Endothelial cell (in vitro differentiated cells): ENCODE data around the gene MRPL38. TPM values are rescaled to one million over a fixed set of nuclear protein-coding genes. Genes with fewer than 3 reads are reported as not detected.
"Not testable (repeated sequence)": the region's sequence is repeated elsewhere in the genome, so short reads cannot be mapped to it uniquely, and the experiment has no call there.

Experiments
- DNase-seq: peaks from one replicate; pipeline ENCODE4 v3.0.0; 2021; ENCODE audit warnings: low spot score
- H3K27ac Mint-ChIP-seq: one replicate; pipeline ENCODE4 v1.8.0; 2021; ENCODE audit warnings: mixed read lengths, inconsistent platforms; ENCODE audit not compliant: unreplicated experiment
- H3K27me3 Mint-ChIP-seq: one replicate; pipeline ENCODE4 v1.8.0; 2021; ENCODE audit warnings: mild to moderate bottlenecking, moderate library complexity, mixed read lengths, inconsistent platforms; ENCODE audit not compliant: unreplicated experiment
- H3K36me3 Mint-ChIP-seq: one replicate; pipeline ENCODE4 v1.8.0; 2021; ENCODE audit warnings: mild to moderate bottlenecking, low read depth, mixed read lengths, inconsistent platforms; ENCODE audit not compliant: unreplicated experiment
- H3K4me1 Mint-ChIP-seq: one replicate; pipeline ENCODE4 v1.8.0; 2021; ENCODE audit warnings: mild to moderate bottlenecking, mixed read lengths, inconsistent platforms; ENCODE audit not compliant: unreplicated experiment
- H3K4me3 Mint-ChIP-seq: one replicate; pipeline ENCODE4 v1.8.0; 2021; ENCODE audit warnings: mild to moderate bottlenecking, mixed read lengths, inconsistent platforms; ENCODE audit not compliant: unreplicated experiment
- H3K9me3 Mint-ChIP-seq: one replicate; pipeline ENCODE4 v1.8.0; 2021; ENCODE audit warnings: mixed read lengths, inconsistent platforms; ENCODE audit not compliant: unreplicated experiment
- total RNA-seq: library from RNA; stranded (reverse); fragmentation: NEBNext Ultra II Directional; extraction: Animal tissue kit (Norgen Biotek cat#: 25700); gene quantifications from one replicate; pipeline ENCODE4 v1.2.1, GENCODE V29; 2021; ENCODE audit not compliant: unreplicated experiment
- TF ChIP-seq, protein P1 (sequence below): fragments of 200-600 bp; sonication (generic); IDR thresholded peaks from one replicate; pipeline ENCODE4 v1.5.0; 2021; ENCODE audit warnings: antibody characterized with exemption; ENCODE audit not compliant: unreplicated experiment

Gene MRPL38
- total RNA-seq, 1 donor from 2014 or later, result 78.2 TPM

DNA sequence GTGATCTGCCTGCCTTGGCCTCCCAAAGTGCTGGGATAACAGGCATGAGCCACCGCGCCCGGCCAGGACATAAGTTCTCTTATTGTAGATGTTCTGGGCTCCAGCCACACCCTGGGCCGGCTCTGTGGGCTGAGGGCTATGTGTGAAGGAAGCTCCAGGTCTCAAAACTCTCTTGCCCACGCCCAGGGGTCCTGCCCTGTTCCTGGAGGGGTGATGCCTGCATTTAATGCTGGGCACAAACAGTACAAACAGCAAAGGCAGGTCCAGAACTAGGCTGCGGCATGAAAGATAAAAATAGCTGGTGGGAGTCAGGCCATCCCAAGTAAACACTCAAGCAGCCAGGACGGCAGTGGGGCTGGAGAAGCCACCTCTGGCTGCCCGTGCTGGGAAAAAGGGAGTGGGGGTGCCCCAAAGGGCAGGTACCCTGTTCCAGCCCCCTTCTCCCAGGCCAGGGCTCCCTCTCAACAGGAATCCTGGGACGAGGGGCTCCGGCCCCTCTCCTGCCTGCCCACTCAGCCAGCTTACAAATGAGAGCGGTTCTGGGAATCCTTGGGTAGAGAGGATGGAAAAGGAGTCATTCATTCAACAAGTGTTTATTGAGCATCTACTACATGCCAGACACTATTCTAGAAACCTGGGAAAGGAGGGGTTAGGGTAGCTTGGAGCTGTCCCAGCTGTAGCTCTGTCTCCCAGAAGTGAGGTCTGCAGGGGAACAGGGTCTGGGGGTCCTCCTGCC is 30.9 kb downstream of the MRPL38 start:
- H3K36me3 Mint-ChIP-seq, result no peaks in the 10 kb centered on the region
- H3K27me3 Mint-ChIP-seq, result peaks cover 11% of the 10 kb centered on the region
- no peak overlapping the region for H3K4me3 Mint-ChIP-seq
- H3K27ac Mint-ChIP-seq, result no peak overlapping the region
- peaks cover 18% of the 10 kb centered on the region for H3K4me1 Mint-ChIP-seq
- H3K9me3 Mint-ChIP-seq, result no peaks in the 10 kb centered on the region
- DNase-seq, result no peak
- TF ChIP-seq, protein P1, sequence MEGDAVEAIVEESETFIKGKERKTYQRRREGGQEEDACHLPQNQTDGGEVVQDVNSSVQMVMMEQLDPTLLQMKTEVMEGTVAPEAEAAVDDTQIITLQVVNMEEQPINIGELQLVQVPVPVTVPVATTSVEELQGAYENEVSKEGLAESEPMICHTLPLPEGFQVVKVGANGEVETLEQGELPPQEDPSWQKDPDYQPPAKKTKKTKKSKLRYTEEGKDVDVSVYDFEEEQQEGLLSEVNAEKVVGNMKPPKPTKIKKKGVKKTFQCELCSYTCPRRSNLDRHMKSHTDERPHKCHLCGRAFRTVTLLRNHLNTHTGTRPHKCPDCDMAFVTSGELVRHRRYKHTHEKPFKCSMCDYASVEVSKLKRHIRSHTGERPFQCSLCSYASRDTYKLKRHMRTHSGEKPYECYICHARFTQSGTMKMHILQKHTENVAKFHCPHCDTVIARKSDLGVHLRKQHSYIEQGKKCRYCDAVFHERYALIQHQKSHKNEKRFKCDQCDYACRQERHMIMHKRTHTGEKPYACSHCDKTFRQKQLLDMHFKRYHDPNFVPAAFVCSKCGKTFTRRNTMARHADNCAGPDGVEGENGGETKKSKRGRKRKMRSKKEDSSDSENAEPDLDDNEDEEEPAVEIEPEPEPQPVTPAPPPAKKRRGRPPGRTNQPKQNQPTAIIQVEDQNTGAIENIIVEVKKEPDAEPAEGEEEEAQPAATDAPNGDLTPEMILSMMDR, result no peak

- Mint-ChIP-seq H3K4me3 (no peak overlapping the region), H3K9me3 (no peaks in the 10 kb centered on the region), H3K4me1 (peaks cover 18% of the 10 kb centered on the region), H3K27ac (peak overlapping the region; percentile 94), H3K27me3 (peaks cover 8% of the 10 kb centered on the region), H3K36me3 (no peaks in the 10 kb centered on the region)
- TF ChIP-seq, protein P1, result no peak
- peak; percentile 63 for DNase-seq
These were observed 32.0 kb downstream of the MRPL38 start for GRCh38 chr17:75872434-75873351.

DNA sequence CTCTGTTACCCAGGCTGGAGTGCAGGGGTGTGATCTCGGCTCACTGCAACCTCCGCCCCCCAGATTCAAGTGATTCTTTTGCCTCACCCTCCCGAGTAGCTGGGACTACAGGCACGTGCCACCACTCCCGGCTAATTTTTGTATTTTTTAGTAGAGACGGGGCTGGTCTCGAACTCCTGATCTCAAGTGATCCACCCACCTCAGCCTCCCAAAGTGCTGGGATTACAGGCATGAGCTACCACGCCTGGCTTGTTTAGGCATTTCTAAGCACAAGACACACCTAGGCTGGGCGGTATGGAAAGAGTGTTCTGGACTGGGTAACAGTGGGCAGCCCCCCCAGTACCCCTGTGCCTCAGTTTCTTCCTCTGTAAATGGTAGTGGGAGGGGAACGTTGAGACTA is 34.5 kb downstream of the MRPL38 start:
- H3K27me3 Mint-ChIP-seq, H3K36me3 Mint-ChIP-seq, H3K4me1 Mint-ChIP-seq, H3K4me3 Mint-ChIP-seq, H3K27ac Mint-ChIP-seq, H3K9me3 Mint-ChIP-seq, DNase-seq: not testable (repeated sequence)

DNA sequence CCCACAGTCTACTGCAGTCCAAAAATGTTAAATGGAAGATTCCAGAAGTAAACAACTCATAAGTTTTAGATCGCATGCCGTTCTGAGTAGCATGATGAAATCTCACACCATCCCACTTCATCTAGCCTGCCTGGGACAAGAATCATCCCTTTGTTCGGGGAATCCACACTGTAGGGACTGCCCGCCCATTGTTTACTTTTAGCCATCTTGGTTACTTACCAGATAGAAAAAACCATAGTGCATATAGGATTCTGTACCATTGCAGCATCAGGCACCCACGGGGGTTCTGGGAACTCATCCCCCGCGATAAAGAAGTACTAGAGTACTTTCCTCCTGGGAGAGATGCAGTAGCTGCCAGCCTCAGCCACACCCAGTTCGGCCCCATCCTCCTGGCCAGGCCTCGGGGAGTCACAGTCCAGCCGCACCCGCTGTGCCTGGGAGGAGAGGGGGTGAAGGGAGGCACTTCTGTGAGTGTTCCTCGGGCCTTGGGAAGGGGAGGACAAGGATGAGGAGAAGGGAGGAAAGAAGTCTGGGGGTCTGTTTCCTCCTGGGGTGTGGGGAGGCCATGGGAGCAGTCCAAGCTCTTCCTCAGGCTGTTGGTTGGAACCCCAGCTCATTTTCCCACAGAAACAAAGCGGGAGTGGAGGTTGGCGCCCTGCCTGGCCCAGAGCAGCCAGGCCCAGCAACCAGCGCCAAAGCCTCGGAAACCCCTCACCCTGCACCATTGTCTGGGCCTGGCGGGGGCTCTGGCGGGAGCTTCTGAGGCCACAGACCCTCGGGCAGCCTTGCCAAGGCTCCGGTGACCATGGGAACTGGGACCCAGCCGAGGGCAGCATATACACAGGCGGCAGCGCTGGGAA is 35.2 kb downstream of the MRPL38 start:
- H3K36me3 Mint-ChIP-seq, result no peaks in the 10 kb centered on the region
- peak overlapping the region; percentile 25 for H3K27ac Mint-ChIP-seq
- TF ChIP-seq, protein P1, result no peak
- no peaks in the 10 kb centered on the region for H3K9me3 Mint-ChIP-seq
- no peak for DNase-seq
- H3K4me3 Mint-ChIP-seq, result no peak overlapping the region
- H3K4me1 Mint-ChIP-seq, result peaks cover 7% of the 10 kb centered on the region
- peaks cover 3% of the 10 kb centered on the region for H3K27me3 Mint-ChIP-seq

GRCh38 chr17:75868730-75869281 is 35.9 kb downstream of the MRPL38 start:
- not testable (repeated sequence) for H3K36me3 Mint-ChIP-seq, H3K4me3 Mint-ChIP-seq, H3K27me3 Mint-ChIP-seq, DNase-seq, H3K4me1 Mint-ChIP-seq, H3K9me3 Mint-ChIP-seq
- H3K27ac Mint-ChIP-seq, result peak overlapping the region; percentile 25

DNA sequence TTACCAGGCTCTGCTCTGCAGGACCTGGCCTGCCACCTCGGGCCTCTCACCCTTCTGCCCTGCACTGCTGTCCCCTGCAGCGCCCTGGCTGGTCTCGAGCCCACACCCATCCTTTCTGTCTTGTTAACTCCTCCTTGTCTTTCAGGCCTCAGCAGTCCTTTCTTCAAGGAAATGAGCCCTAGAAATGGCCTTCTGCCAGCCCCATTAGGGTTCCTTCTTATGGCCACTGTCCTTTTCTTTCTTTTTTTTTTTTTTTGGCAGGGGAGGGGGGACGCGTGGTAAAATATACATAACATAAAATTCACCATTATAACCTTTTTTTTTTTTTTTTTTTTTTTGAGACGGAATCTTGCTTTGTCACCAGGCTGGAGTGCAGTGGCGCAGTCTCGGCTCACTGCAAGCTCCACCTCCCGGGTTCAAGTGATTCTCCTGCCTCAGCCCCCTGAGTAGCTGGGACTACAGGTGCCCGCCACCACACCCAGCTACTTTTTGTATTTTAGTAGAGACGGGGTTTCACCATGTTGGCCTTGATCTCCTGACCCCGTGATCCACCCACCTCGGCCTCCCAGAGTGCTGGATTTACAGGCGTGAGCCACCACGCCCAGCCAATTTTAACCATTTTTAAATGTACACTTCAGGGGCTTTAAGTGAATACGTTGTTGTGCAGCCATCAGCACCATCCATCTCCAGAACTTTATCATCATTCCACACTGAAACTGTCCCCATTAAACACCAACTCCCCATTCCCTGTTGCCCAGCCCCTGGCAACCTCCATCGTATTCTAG is 39.1 kb downstream of the MRPL38 start:
- H3K4me3 Mint-ChIP-seq, DNase-seq, H3K4me1 Mint-ChIP-seq, H3K9me3 Mint-ChIP-seq, H3K27me3 Mint-ChIP-seq, H3K36me3 Mint-ChIP-seq: not testable (repeated sequence)
- peak overlapping the region; percentile 16 for H3K27ac Mint-ChIP-seq

DNA sequence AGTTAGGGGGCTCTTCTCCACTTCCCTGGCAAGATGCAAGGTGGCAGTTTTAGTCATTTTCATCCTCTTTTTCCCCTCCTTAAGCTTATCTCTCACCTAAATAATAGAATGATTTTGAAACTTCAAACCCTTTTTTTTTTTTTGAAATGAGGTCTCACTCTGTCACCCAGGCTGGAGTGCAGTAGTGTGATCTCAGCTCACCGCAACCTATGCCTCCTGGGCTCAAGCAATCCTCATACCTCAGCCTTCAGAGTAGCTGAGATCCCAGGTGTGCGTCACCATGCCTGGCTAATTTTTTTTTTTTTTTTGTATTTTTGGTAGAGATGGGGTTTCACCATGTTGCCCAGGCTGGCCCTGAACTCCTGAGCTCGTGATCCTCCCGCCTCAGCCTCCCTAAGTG is 39.8 kb downstream of the MRPL38 start:
- H3K36me3 Mint-ChIP-seq, H3K27ac Mint-ChIP-seq, H3K9me3 Mint-ChIP-seq, DNase-seq, H3K4me1 Mint-ChIP-seq, H3K27me3 Mint-ChIP-seq, H3K4me3 Mint-ChIP-seq: not testable (repeated sequence)
